ENCODE measurements around the gene TDRD12. TPM values are rescaled to one million over a fixed set of nuclear protein-coding genes. Genes with fewer than 3 reads are reported as not detected.

Gene TDRD12
- total and polyA plus RNA-seq, 2 donors (not counting 3 experiments of a cell fraction or from before 2014, with no cell fraction given), result 0.03 to 0.09 TPM

GRCh38 chr19:32809254-32809653 lies 89.7 kb downstream of the TDRD12 start:
- peaks cover 2 to 7% of the 10 kb centered on the region in 2 experiments for H3K27me3 ChIP-seq (ENCODE audit: control insufficient read depth in 2 of 2, insufficient read depth in 2 of 2, low read length in 2 of 2)
- H3K4me1 ChIP-seq (ENCODE audit: control insufficient read depth, extremely low read depth, insufficient read depth, low read length), result no peaks in the 10 kb centered on the region
- H3K9me1 ChIP-seq (replicated peaks; ENCODE audit: control insufficient read depth, extremely low read depth, insufficient read depth, low read length), result no peaks in the 10 kb centered on the region
- dilution Hi-C loops (cut with MboI; ENCODE audit: extremely low pct_ligation_motif_present, low sequenced_read_pairs), result no loop called here
- FAIRE-seq, result no peak
- no peaks in the 10 kb centered on the region for H3K9me3 ChIP-seq (replicated peaks; ENCODE audit: control insufficient read depth, insufficient read depth, low read length)
- no peaks in the 10 kb centered on the region for H4K20me1 ChIP-seq (replicated peaks; ENCODE audit: control insufficient read depth, extremely low read depth, insufficient read depth, low read length)
- BruUV-seq (replicated peaks), result no TSS peak
- no peak overlapping the region for H2AFZ ChIP-seq (ENCODE audit: low read depth, low read length)
- intact Hi-C loops (cut with micrococcal nuclease), result no loop called here
- no peak overlapping the region for H3K9ac ChIP-seq (replicated peaks; ENCODE audit: extremely low read depth, insufficient read depth, low read length)
- TF ChIP-seq MAX (IDR thresholded peaks at IDR 0.05; ENCODE audit: insufficient read depth, insufficient read length) (no peak), FOS (IDR thresholded peaks at IDR 0.05; ENCODE audit: borderline replicate concordance, insufficient read depth, low read length) (no peak), POLR2A (IDR thresholded peaks at IDR 0.05; ENCODE audit: low read depth, low read length) (no peak), GATA2 (IDR thresholded peaks at IDR 0.05; ENCODE audit: insufficient read depth, insufficient read length, low read depth, low read length) (no peak), CTCF (IDR thresholded peaks at IDR 0.05; ENCODE audit: extremely low read depth in 1 of 2, insufficient read depth in 1 of 2, low read depth in 1 of 2, low read length in 2 of 2) (no peak), EZH2 (IDR thresholded peaks at IDR 0.05; ENCODE audit: borderline replicate concordance, low read depth, low read length, severe bottlenecking) (no peak), JUN (IDR thresholded peaks at IDR 0.05; ENCODE audit: borderline replicate concordance, insufficient read depth, insufficient read length, low read depth) (no peak), POLR2AphosphoS5 (IDR thresholded peaks at IDR 0.05; ENCODE audit: insufficient read depth, low read depth, low read length) (no peak), MYC (IDR thresholded peaks at IDR 0.05; ENCODE audit: low read depth, low read length) (no peak)
- ChIA-PET POLR2A (no interaction called here), CTCF (interaction anchor here (0.7 kb wide), 1 partner anchor 11 kb away, joined by 3 read pairs; no protein-coding TSS in a partner anchor)
- no peak overlapping the region for H3K27ac ChIP-seq (ENCODE audit: insufficient read depth, low read depth, low read length)
- H3K4me2 ChIP-seq (ENCODE audit: insufficient read depth, low read length), result no peak overlapping the region
- no peaks in the 10 kb centered on the region for H3K36me3 ChIP-seq (ENCODE audit: control insufficient read depth in 2 of 2, extremely low read depth in 1 of 2, insufficient read depth in 2 of 2, low read length in 2 of 2)
- no peak for DNase-seq (ENCODE audit: low read depth, low spot score)
- no peak overlapping the region for H3K4me3 ChIP-seq (replicated peaks in 1 of 3; ENCODE audit: insufficient read depth in 1 of 3, low read depth in 1 of 3, low read length in 3 of 3)
- H3K79me2 ChIP-seq (ENCODE audit: control insufficient read depth, insufficient read depth, low read length), result no peaks in the 10 kb centered on the region
